ENCODE measurements around the gene ZNF557. TPM values are rescaled to one million over a fixed set of nuclear protein-coding genes. Genes with fewer than 3 reads are reported as not detected.
A peak's percentile ranks its signal among the peaks of the same experiment; 100 is the strongest.

Gene ZNF557
- total and polyA plus RNA-seq, 2 of the 4 experiments (the other 2 are of a cell fraction) = 3.7 to 21.1 TPM

GRCh38 chr19:7067716-7068115 lies 1.8 kb upstream of the ZNF557 start:
- Histone ChIP-seq H3K4ac (ENCODE audit: low read depth, low read length) (no peak overlapping the region), H4K5ac (ENCODE audit: low read depth, low read length) (no peak overlapping the region), H3K36me3 (ENCODE audit: control insufficient read depth, insufficient read depth, low read length) (peaks cover 11% of the 10 kb centered on the region), H3K4me2 (ENCODE audit: low read depth, low read length) (no peak overlapping the region), H2BK15ac (ENCODE audit: low read depth, low read length) (no peak overlapping the region), H4K91ac (ENCODE audit: insufficient read depth, low read depth, low read length) (no peak overlapping the region), H3K27ac (ENCODE audit: insufficient read depth, low read length) (no peak overlapping the region), H3K4me3 (ENCODE audit: insufficient read depth, low read depth, low read length) (no peak overlapping the region), H2AK9ac (replicated peaks; ENCODE audit: low read depth, low read length, poor library complexity) (no peak overlapping the region), H2BK120ac (ENCODE audit: low read depth, low read length) (no peak overlapping the region), H3K23ac (ENCODE audit: low read depth, low read length) (no peak overlapping the region), H4K8ac (ENCODE audit: low read depth in 2 of 2, low read length in 2 of 2) (no peak overlapping the region), H3K18ac (ENCODE audit: low read depth, low read length) (no peak overlapping the region), H3K4me1 (ENCODE audit: control insufficient read depth, insufficient read depth, low read length) (no peaks in the 10 kb centered on the region), H3K56ac (ENCODE audit: extremely low read depth, insufficient read depth, low read length) (no peak overlapping the region), H2BK5ac (ENCODE audit: low read depth, low read length, poor library complexity, severe bottlenecking) (peak overlapping the region; percentile 39), H2BK20ac (ENCODE audit: low read depth, low read length) (no peak overlapping the region), H3K27me3 (ENCODE audit: control insufficient read depth, insufficient read depth, low read length) (no peaks in the 10 kb centered on the region), H4K20me1 (ENCODE audit: insufficient read depth, low read length) (no peaks in the 10 kb centered on the region), H2AK5ac (ENCODE audit: low read depth, low read length) (no peak overlapping the region), H3K79me1 (ENCODE audit: low read depth in 1 of 2, low read length in 2 of 2) (peaks cover 11 to 17% of the 10 kb centered on the region in 2 experiments), H3K9me3 (ENCODE audit: control insufficient read depth, insufficient read depth, low read length) (no peaks in the 10 kb centered on the region; the same call in 1 of the 2 replicates), H2AFZ (replicated peaks; ENCODE audit: low read length, poor library complexity) (no peak overlapping the region), H3K9ac (ENCODE audit: low read depth, low read length) (no peak overlapping the region), H3K9me1 (ENCODE audit: insufficient read depth, low read length) (no peaks in the 10 kb centered on the region), H3K14ac (replicated peaks; ENCODE audit: low read depth, low read length) (no peak overlapping the region)
- dilution Hi-C loops (cut with HindIII; ENCODE audit: low sequenced_read_pairs, unreplicated experiment) (no loop called here), intact Hi-C loops (cut with micrococcal nuclease) (loop anchor here (10.0 kb wide), 1 partner anchor 333 kb away; the partner anchor contains the start of genes GPR108 and TRIP10), in situ Hi-C loops (cut with MboI; ENCODE audit: low sequenced_read_pairs) (no loop called here)
- DNase-seq (peak; percentile 49), ATAC-seq (ENCODE audit: low read depth) (no peak)
- WGBS, 2 experiments (ENCODE audit: extremely low coverage in 2 of 2, insufficient read length in 1 of 2) = no CpG with 5 or more reads among the region's 2 CpGs
- ChIA-PET CTCF (no interaction called here), POLR2A (ENCODE audit: unreplicated experiment) (no interaction called here)
- no TSS peak for BruUV-seq (replicated peaks)
- TF ChIP-seq RFX5 (IDR thresholded peaks at IDR 0.05; ENCODE audit: low read depth, low read length) = no peak
- TF ChIP-seq USF2 (IDR thresholded peaks at IDR 0.05; ENCODE audit: low read depth, low read length) = no peak
- TF ChIP-seq ELK1 (IDR thresholded peaks at IDR 0.05; ENCODE audit: borderline replicate concordance, low read depth, low read length) = no peak
- no peak for TF ChIP-seq MAZ (IDR thresholded peaks at IDR 0.05; ENCODE audit: borderline replicate concordance, low read depth, low read length)
- TF ChIP-seq CEBPB (IDR thresholded peaks at IDR 0.05; ENCODE audit: low read depth, low read length) = no peak
- no peak for TF ChIP-seq POLR2A (IDR thresholded peaks at IDR 0.05; ENCODE audit: low read depth, low read length)
- TF ChIP-seq MAFK (IDR thresholded peaks at IDR 0.05; ENCODE audit: low read depth, low read length) = no peak
- no peak for TF ChIP-seq MXI1 (IDR thresholded peaks at IDR 0.05; ENCODE audit: borderline replicate concordance, low read depth, low read length)

Data from IMR-90 (cell line).